ENCODE measurements around the gene AIFM3.
"Not testable (repeated sequence)": the region's sequence is repeated elsewhere in the genome, so short reads cannot be mapped to it uniquely, and the experiment has no call there.

Gene AIFM3

DNA sequence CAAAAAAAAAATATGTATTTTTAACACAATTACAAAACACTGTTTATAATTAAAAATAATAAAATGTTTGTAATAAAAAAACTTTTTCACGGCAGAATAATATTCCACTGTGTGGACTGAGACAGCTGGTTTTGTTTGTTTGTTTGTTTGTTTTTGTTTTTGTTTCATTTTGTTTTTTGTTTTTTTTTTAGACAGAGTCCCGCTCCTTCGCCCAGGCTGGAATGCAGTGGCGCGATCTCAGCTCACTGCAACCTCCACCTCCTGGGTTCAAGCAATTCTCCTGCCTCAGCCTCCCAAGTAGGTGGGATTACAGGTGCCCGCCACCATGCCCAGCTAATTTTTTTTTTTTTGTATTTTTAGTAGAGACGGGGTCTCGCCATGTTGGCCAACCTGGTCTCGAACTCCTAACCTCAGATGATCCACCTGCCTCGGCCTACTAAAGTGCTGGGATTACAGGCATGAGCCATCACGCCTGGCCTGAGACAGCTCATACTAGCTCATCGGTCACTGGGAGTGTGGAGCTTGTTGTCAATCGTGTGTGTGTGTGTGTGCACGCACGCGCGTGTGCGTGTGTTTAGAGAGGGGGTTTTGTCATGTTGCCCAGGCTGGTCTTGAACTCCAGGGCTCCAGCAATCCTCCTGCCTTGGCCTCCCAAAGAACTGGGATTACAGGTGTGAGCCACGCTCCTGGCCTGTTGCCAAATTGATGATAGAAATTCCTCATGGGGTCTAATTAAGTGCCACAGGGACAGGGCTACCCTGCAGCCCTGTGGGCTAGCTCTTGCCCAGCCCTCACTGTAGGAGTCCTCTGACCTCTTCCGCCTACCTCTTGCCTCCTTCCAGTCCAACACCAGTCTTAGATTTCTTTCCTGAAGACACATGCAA is 7.2 kb upstream of the AIFM3 start:
- DNase-seq = no peak

DNA sequence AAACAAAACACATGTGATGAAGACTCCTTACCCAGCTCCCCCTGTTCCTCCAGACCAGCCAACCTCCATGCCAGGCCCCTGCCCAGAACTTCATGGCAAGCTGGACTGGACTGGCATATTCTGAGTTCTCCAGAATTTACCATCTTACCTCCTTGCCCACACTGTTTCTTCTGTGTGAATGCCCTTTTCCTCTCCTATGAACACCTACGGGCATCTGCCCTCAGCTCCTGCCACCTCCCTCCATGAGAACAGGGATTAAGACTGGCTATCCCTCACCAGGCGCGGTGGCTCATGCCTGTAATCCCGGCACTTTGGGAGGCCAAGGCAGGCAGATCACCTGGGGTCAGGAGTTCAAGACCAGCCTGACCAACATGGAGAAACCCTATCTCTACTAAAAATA is 6.4 kb upstream of the AIFM3 start:
- DNase-seq = no peak

DNA sequence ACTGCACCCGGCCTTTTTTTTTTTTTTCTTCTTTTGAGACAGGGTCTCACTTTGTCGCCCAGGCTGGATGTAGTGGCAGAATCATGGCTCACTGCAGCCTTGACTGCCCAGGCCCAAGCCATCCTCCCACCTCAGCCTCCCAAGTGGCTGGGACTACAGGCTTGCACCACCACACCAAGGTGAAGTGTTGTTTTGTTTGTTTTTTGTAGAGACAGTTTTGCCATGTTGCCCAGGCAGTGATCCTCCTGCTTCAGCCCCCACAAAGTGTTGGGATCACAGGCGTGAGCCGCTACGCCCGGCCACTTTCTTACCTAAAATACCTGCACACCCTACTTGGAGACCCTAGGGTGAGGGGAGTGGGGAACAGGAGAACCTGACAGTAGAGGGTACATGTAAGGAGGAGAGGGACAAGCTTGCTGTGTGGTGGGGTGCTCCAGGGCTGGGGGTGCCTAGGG is 4.5 kb upstream of the AIFM3 start:
- DNase-seq = no peak

DNA sequence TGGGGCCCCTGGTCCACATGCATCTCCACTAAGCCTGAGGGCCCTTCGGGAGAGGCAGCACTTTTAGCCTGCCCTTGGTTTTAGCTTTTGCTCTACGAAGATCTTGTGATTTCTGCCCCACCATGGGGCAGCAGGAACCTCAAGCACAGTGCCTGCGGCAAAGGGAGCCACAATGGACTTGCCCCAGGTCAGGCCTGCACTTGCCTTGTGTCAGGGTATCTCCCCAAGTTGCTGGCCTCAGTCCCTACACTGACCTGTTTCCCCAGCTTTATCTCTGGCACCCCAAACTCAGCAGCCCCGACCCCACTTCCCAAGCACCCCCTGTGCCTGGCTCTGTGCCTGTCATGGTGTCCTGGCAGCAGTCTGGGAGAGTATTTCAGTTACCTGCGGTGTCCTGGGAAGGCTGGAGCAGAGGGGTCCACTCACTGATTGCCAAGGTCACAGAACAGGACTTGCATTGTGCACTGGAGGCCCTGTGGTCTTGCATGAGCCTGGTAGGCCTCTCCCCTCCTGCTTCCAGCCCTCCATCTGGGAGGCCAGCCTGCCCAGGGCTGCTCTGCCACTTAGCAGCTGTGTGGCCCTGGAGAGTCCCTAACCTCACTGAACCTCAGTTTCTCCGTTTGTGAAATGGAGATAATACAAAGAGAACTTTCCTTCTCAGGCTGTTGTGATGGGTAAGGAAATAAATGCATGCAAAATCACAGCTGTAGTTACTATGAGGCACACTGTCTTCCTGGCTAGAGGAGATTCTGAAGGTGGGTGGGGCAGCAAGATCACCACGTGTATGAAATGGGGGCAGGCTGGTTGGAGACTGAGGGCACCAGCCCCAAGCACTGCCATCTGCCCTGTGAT is 3.6 kb upstream of the AIFM3 start:
- DNase-seq = no peak

DNA sequence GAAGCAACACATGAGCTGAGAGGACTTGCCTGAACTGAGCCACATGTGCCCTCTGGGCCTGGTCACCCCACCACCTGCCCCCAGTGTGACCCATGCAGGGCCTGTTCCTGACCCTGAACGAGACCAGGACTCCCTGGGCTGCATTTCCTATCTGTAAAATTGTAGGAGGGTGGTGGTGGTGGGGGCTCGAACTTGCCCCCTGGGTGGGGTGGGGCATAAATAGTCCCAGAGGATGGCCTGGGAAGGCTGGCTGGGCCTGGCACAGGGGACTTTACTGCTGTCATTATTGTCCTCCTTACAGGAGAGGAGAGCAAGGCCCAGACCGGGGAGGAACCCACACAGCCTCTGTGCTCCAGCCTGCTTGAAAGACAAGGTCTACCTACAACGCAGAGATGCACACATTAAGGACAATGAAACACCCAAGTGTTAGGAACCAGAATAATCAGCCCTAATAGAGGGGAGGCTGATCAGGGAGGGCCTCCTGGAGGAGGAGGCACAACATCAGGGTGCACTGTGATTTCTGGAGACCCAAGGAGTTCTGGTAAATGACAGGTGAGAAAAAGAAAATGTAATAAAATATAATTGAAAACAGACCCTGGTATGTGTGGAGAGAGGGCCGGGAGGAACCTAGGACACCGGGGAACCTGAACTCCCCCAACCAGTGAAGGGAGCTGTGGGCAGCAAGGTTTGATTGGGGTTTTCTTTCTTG is 2.8 kb upstream of the AIFM3 start:
- no peak for DNase-seq

DNA sequence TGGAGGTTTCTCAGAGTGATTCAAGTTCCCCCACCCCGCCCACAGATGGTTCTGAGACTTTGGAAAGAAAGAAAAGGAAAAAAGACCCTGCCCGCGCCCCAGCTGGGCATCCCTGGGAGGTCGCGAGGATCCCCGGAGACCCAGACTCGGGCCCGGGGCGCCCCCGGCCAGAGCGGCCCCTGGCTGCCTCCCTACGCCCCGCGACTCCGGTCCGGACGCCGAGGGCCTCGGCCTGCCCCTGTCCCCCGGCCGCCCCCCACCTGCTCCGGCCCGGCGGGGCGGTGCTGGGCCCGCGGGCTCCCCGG is 2.3 kb upstream of the AIFM3 start:
- no peak for DNase-seq

DNA sequence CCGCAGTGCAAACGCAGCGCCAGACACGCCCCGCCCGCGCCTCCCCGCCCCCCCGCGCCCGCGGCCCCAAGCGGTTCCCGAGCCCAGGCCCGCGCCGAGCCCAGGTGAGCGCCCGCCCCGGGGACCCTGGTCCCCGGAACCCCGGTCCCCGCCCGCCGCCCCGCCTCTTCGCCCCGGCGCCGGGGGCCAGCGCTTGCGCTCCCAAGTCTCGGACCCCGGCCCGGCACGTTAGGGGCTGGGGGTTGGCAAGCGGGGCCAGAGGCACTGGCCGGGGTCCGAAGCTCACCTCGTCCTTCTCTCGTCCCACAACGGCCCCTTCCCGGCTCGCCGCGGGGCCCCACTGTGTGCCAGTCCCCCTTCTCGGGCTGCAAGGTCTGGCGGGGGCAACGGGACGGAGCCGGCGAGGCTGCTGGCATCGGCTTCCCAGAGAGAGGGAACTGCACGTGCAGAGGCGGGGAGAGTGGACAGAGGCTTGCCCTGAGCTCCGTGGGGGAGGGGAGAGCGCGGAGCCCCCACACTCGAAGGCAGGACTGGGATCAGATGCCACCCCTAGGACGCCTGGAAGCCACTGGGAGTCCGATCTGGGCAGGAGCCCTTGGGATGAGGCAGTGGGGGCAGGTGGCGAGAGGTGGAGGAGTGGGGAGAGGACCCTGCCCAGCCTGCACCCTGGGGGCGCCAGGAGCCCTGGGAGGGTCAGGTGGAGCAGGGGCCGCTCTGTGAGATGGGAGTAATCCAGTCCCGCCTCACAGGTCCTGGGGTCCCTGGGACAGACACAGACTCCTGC is 1.8 kb upstream of the AIFM3 start:
- DNase-seq = no peak

DNA sequence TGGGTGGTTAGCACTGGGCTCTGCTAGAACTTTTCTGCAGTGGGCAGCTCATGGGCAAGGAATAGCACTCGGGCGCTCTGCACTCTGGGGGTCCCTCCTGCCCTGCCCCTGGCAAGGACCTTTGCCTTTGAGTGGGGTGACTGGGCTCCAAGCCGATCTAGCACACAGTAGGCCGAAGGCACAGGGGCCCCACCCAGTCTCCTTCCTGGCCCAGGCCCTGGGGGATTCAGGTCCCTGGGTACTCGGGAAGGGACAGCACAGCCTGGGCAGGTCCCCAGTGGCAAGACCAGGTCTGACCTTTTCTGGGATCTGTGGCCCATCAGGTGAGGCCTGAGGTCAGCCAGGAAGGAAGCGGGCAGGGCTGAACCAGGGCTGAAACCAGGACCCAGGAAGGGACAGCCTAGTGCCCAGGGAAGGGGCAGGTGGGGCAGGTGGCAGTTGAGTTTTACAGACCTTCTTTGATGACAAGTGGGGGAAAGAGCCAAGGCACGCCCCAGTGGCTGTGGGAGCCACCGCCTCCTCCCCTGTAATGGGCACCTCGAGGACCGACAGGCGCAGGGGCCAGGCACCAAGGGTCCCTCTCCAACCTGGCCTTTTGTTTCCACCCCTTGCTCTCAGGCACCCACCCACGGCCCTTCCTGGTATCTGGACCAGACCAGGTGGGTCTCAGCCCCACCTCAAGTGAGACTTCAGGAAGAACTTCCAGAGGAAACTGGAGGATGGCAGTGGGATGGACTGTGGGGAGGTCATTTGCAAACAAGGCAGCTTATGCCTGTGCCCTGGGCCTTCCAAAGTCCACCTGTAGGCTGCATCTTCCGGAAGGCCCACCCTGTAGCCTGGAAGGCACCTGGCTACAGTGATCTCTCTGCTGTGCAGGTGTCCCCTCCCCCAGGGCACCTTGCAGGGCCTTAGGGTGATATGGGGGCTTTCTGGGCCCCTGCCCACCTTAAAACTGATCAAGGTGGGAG is 883 bp upstream of the AIFM3 start:
- DNase-seq = no peak

DNA sequence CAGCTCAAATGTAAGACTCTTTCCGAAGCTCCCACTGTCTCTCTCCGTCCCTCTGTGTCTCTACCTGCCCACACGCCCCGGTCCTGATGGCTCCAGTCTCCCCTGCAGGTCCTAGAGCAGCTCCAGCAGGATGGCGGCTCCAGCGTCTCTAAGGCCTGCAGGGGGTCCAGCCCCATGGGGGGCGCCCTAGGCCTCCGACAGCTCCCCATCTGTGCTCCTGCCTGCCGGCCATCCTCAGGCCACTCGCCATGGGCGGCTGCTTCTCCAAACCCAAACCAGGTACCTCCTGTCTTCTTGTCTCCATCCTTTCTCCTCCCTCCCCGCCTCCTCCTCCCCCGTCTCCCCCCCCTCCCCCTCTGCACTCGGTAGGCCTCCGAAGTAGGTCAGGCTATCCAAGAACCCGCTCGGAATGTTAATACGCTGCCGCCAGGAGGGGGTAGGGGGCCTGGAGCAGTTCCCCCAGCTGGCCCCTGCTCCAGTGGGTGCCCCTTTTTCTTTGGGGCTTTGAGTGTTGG is 699 bp downstream of the AIFM3 start:
- DNase-seq = no peak

DNA sequence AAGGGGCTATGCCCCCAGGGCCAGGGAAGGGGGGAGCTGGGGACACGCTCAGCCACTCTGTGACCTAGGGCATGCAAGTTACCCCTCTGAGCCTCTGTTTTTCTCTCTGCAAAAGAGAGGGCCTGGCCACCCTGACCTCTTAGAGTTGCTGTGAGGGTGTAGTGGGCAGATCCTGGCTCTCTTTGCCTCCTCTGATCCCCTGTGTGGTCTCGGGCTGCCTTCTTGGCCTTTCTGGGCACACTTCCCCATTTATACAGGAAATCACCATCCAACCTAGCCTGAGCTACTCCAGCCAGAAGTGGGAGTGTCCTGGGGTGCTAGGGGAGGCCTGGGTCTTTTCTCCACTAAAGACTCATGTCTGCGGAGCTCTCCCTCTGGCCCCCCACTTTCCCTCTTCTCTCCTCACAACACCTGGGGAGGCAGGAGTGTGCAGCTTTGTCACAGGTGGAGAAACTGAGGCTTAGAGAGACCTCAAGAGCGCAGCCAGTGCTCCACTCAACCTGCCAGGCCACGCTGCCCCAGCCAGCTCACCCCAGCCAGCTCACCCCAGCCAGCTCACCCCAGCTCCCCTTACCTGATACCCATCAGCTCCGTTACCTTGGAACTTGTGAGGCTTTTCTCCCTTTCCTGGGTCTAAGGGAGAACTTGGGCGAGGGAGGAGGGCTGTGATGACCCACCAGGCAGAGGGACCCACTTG is 1.4 kb downstream of the AIFM3 start:
- no peak for DNase-seq

DNA sequence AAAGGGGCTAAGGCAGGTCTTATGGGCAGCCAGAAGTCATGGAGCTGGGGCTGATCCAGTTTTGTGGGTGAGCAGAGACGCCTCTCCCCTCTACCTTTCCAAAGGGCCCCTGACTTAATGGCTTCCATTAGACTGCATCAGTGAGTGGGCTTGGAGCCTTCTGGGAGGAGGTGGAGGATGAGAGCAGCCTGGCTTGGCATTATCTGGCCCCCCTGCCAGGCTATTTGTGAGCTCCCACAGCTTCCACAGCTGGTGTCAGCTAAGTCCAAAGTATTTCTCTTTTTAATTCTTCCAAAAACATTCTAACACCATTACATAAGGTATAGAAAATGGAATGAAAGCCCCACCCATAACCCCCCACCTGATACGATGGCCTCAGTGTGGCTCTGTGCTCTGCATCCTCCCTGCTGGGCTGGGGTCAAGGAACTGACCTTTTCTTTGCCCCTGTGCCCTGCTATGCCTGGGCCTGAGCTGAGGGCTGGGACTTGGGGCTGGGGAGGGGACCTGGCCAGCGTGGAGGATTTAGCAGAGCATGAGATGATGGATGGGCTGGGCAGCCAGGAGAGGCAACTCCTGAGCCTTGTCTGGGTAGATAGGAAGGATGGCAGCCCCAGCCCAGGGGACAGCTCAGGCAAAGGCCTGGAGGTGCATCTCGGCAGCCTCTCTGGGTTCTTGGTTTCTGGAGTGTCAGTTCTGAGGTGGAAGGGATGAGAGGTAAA is 4.0 kb downstream of the AIFM3 start:
- DNase-seq = no peak

DNA sequence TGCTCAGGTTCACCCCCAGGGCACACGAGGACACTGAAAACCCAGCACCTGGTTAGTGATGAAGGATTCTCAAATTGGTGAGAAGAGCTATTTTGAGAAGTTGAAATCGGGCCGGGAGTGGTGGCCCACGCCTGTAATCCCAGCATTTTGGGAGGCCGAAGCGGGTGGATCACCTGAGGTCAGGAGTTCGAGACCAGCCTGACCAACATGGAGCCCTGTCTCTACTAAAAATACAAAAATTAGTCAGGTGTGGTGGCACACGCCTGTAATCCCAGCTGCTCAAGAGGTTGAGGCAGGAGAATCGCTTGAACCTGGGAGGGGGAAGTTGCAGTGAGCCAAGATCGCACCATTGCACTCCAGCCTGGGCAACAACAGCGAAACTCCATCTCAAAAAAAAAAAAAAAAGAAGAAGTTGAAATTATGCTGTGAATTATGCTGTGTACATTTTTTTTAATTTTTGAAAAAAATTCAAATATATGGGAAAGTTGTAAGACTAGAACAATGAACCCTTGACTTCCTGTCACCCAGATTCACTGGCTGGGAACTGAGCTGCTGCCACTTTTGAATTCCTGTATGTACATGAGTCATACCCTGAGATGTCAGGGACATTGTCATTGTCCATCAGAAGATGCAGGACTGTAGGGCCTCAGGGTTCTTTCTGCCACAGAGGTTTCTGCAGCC is 5.1 kb downstream of the AIFM3 start:
- DNase-seq = not testable (repeated sequence)

DNA sequence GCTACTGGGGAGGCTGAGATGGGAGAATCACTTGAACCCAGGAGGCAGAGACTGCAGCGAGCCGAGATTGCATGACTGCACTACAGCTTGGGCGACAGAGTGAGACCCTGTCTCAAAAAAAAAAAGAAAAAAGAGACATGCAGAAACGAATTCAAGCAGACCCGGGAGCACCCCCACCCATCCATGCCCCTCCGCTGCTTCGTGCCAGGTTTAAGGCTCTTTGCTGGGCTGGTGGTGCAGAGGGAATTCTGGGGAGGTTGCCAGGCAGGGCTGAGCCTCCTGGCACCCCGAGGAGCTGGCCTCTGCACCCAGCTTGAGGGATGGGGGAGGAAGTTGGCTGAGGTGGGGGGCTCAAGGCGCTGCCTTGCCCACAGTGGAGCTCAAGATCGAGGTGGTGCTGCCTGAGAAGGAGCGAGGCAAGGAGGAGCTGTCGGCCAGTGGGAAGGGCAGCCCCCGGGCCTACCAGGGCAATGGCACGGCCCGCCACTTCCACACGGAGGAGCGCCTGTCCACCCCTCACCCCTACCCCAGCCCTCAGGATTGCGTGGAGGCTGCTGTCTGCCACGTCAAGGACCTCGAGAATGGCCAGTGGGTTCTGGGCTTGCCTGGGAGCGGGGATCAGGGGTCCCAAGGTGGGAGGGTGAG is 6.0 kb downstream of the AIFM3 start:
- DNase-seq = no peak

DNA sequence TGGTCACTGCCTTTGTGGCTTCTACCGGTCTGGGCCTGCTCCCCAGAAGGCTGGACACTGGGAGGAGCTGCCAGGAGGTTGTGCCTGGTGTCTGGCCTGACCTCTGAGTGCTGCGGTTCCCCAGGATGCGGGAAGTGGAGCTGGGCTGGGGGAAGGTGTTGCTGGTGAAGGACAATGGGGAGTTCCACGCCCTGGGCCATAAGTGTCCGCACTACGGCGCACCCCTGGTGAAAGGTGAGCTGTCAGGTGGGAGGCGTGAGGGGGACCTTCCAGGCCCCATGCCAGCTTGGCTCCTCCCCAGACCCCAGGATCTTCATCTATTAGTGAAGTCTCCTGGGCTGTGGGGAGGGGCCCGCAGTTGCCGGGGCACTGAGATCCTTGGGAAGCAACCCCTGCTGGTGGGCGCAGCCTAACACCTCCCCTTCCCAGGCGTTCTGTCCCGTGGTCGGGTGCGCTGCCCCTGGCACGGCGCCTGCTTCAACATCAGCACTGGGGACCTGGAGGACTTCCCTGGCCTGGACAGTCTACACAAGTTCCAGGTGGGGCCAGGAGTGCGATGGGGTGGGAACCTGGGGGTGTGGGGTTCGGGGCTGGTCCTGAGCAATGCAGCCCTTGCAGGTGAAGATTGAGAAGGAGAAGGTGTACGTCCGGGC is 6.7 kb downstream of the AIFM3 start:
- no peak for DNase-seq

DNA sequence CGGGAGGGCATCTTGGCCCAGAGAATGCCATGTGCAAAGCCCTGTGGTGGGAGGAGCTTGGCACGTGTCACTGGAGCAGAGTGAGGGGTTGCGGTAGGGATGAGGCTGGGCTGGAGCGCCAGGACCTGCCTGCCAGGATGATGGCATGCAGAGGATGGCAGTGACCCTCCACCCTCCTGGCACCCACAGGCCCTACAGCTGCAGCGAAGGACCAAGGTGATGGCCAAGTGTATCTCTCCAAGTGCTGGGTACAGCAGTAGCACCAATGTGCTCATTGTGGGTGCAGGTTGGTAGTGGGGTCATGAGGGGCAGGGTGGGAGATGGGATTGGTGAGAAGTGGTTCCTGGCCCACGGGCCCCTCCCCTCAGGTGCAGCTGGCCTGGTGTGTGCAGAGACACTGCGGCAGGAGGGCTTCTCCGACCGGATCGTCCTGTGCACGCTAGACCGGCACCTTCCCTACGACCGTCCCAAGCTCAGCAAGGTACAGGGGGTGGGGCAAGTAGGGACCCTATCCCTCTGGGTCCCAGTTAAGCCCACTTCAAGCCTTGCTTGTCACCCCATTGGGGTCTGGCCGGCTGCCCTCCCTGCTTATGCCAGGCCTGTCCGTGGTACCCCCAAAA is 7.4 kb downstream of the AIFM3 start:
- DNase-seq = no peak

DNA sequence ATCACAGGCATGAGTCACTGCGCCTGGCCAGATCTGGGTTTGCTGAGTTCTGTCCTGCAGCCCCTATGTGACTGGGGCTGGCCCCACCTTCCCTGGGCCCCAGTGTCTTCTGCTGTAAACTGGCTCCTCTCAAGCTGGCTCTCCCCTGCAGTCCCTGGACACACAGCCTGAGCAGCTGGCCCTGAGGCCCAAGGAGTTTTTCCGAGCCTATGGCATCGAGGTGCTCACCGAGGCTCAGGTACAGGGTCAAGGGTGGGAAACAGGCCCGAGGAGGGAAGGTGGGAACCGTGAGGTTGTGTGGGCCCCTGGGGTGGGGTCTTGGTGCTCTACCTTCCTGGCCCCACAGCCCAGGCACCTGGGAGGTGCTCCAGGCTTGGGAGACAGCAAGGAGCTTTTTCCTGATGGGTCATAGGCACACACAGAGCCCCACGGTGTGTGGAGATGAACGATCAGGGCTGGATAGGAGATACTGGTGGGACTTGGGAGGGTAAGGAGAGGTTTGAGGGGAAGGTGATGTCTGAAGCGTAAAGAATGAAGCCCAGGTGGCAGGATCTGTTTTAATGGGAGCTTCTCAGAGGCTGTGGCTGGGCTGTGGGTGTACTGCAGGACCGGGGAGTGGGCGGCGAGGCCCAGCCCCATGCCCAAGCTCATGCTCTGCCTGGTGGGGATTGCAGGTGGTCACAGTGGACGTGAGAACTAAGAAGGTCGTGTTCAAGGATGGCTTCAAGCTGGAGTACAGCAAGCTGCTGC is 8.7 kb downstream of the AIFM3 start:
- no peak for DNase-seq

DNA sequence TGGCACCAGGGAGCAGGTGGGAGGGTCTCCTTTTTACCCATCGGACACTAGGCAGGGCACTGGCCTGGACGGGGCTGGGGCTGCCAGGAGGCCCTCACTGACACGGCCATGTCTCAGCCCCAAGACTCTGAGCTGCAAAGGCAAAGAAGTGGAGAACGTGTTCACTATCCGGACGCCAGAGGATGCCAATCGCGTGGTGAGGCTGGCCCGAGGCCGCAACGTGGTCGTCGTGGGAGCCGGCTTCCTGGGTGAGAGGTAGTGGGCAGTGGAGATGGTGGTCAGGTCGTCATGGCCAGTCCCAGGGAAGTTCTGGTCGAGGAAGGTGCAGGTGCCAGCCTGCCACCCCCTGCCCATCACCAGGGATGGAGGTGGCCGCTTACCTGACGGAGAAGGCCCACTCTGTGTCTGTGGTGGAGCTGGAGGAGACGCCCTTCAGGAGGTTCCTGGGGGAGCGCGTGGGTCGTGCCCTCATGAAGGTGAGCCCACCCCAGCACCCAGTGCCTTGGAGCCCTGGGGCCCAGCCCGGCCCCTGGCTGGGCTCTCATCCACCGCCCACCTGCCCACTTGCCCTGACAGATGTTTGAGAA is 9.3 kb downstream of the AIFM3 start:
- DNase-seq = no peak

Data from NK-92 treated with Interleukin-12 subunit alpha and Interleukin-12 subunit beta, amount 100 ng/mL, for 24 hours (cell line).